ENCODE results near the gene SLC37A2.

DNA sequence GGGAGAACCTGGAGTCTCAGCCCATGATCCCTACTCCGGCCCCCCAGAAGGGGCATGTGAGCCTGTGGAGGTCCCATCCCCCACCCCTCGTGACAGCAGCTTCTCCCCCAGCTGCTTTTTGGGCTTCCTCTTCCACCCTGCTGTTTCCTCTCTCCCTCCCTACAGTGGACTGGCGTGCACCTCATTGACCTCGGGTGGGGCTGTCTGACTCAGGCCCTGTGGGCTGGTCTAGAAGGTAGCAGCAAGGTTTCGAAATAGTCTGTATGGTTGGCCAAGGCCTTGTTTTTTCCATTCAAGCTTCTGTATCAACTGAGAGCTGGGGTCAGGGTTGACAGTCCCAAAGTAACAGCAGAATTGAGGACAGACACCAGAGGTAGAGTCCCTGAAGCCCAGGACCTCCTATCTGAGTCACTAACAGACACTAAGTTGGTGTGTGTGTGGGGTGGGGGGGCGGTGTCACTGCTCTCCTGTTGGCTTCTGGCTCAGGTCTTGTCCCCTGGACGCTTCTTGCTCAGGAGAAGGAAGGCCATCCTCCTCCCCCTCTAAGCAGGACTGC is 7.7 kb downstream of the SLC37A2 start:
- TF ChIP-seq POLR2AphosphoS5 (IDR thresholded peaks at IDR 0.05; ENCODE audit: low read depth, low read length) (no peak), SIN3A (IDR thresholded peaks at IDR 0.05; ENCODE audit: borderline replicate concordance, insufficient read depth, low read depth, low read length) (no peak)
- TF ChIP-seq, protein P1, sequence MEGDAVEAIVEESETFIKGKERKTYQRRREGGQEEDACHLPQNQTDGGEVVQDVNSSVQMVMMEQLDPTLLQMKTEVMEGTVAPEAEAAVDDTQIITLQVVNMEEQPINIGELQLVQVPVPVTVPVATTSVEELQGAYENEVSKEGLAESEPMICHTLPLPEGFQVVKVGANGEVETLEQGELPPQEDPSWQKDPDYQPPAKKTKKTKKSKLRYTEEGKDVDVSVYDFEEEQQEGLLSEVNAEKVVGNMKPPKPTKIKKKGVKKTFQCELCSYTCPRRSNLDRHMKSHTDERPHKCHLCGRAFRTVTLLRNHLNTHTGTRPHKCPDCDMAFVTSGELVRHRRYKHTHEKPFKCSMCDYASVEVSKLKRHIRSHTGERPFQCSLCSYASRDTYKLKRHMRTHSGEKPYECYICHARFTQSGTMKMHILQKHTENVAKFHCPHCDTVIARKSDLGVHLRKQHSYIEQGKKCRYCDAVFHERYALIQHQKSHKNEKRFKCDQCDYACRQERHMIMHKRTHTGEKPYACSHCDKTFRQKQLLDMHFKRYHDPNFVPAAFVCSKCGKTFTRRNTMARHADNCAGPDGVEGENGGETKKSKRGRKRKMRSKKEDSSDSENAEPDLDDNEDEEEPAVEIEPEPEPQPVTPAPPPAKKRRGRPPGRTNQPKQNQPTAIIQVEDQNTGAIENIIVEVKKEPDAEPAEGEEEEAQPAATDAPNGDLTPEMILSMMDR (IDR thresholded peaks at IDR 0.05): no peak
- TF ChIP-seq, protein P2, sequence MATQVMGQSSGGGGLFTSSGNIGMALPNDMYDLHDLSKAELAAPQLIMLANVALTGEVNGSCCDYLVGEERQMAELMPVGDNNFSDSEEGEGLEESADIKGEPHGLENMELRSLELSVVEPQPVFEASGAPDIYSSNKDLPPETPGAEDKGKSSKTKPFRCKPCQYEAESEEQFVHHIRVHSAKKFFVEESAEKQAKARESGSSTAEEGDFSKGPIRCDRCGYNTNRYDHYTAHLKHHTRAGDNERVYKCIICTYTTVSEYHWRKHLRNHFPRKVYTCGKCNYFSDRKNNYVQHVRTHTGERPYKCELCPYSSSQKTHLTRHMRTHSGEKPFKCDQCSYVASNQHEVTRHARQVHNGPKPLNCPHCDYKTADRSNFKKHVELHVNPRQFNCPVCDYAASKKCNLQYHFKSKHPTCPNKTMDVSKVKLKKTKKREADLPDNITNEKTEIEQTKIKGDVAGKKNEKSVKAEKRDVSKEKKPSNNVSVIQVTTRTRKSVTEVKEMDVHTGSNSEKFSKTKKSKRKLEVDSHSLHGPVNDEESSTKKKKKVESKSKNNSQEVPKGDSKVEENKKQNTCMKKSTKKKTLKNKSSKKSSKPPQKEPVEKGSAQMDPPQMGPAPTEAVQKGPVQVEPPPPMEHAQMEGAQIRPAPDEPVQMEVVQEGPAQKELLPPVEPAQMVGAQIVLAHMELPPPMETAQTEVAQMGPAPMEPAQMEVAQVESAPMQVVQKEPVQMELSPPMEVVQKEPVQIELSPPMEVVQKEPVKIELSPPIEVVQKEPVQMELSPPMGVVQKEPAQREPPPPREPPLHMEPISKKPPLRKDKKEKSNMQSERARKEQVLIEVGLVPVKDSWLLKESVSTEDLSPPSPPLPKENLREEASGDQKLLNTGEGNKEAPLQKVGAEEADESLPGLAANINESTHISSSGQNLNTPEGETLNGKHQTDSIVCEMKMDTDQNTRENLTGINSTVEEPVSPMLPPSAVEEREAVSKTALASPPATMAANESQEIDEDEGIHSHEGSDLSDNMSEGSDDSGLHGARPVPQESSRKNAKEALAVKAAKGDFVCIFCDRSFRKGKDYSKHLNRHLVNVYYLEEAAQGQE (IDR thresholded peaks at IDR 0.05; ENCODE audit: insufficient read depth in 1 of 2, low read depth in 2 of 2, low read length in 1 of 2): no peak

Measured in Panc1 (cell line).